HG03565 (cell line): ENCODE data around the gene COL6A2.
"Not testable (repeated sequence)": the region's sequence is repeated elsewhere in the genome, so short reads cannot be mapped to it uniquely, and the experiment has no call there.

Source experiments
- ATAC-seq: cut with Tn5 transposase; IDR thresholded peaks from one replicate; pipeline ENCODE4 v1.9.1; 2021; ENCODE audit warnings: mild to moderate bottlenecking, moderate library complexity; ENCODE audit not compliant: unreplicated experiment

COL6A2 gene

GRCh38 chr21:46168659-46169386 lies 70.9 kb downstream of the COL6A2 start:
- no peak for ATAC-seq

- ATAC-seq, result not testable (repeated sequence)
These were observed 72.7 kb downstream of the COL6A2 start for GRCh38 chr21:46170436-46171193.

- no peak for ATAC-seq
These were observed 73.7 kb downstream of the COL6A2 start for GRCh38 chr21:46171585-46171984.

GRCh38 chr21:46171996-46172862 lies 74.3 kb downstream of the COL6A2 start:
- no peak for ATAC-seq

- ATAC-seq, result no peak
These were observed 75.1 kb downstream of the COL6A2 start for GRCh38 chr21:46172863-46173528.

- ATAC-seq, result no peak
These were observed 75.7 kb downstream of the COL6A2 start for GRCh38 chr21:46173573-46173972.

GRCh38 chr21:46176443-46177129 lies 78.7 kb downstream of the COL6A2 start:
- ATAC-seq, result not testable (repeated sequence)

- ATAC-seq, result no peak
These were observed 81.0 kb downstream of the COL6A2 start for GRCh38 chr21:46178961-46179360.
